AG09319 (cell line): ENCODE measurements around the gene HPCAL1.

Experiments
- DNase-seq: peaks from one replicate; pipeline ENCODE4 v3.0.0-alpha.2; 2010; ENCODE audit warnings: low read depth; ENCODE audit errors: extremely low read depth
- CTCF ChIP-seq: IDR thresholded peaks from 2 replicates; pipeline ENCODE4 v1.5.1; 2011; ENCODE audit warnings: low read depth, mild to moderate bottlenecking, inconsistent platforms, low read length, moderate library complexity

The HPCAL1 gene

DNA sequence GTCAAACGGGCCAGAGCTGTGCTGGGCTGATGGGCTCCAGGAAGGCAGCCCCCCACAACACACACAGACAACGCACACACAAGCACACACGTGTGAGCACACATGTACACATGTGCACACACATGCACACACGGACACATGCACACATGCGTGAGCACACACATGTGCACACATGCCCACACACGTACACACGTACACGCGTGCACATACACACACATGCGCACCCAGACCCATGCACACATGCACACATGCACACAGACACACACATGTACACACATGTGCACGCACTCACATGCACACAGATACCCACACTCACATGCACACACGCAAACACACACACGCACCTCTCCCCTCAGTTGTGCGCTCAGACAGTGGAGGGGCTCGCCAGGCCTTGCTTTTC, 31.2 kb upstream of the HPCAL1 start:
- TF ChIP-seq CTCF = no peak
- DNase-seq = no peak

DNA sequence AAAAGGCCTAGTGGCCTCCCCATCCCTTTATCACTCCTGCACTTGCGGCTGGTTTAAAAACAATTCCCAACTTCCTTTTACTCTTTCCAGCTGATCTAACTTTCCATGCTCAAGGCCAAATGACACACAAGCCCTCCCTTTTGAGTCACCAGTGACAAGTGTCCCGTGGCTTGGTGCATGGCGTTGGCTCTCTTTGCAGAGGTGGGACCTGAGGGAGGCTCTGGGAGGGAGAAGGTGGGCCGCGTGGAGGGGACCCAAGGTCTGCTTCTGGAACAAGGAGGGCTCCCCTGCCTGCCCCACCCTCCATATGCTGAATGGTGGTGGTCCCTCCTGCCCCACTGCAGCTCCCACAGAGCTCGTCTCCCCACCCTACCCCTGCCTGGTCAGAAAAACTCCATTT, 30.8 kb upstream of the HPCAL1 start:
- no peak for DNase-seq
- no peak for TF ChIP-seq CTCF

DNA sequence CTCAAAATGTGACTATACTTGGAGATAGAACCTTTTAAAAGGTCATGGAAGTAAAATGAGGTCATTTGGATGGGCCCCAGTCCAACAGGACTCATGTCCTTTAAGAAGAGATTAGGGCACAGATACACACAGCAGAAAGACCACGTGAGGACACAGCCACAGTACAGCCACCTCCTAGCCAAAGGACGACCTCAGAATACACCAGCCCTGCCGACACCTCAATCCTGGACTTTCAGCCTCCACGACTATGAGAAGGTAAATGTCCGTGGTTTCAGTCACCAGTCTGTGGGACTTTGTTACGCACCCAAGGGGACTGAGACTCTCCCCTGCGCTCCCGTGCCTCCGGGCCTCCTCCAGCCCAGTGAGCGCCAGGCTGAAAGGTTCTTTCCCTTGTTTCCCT, 30.2 kb upstream of the HPCAL1 start:
- no peak for DNase-seq
- no peak for TF ChIP-seq CTCF

DNA sequence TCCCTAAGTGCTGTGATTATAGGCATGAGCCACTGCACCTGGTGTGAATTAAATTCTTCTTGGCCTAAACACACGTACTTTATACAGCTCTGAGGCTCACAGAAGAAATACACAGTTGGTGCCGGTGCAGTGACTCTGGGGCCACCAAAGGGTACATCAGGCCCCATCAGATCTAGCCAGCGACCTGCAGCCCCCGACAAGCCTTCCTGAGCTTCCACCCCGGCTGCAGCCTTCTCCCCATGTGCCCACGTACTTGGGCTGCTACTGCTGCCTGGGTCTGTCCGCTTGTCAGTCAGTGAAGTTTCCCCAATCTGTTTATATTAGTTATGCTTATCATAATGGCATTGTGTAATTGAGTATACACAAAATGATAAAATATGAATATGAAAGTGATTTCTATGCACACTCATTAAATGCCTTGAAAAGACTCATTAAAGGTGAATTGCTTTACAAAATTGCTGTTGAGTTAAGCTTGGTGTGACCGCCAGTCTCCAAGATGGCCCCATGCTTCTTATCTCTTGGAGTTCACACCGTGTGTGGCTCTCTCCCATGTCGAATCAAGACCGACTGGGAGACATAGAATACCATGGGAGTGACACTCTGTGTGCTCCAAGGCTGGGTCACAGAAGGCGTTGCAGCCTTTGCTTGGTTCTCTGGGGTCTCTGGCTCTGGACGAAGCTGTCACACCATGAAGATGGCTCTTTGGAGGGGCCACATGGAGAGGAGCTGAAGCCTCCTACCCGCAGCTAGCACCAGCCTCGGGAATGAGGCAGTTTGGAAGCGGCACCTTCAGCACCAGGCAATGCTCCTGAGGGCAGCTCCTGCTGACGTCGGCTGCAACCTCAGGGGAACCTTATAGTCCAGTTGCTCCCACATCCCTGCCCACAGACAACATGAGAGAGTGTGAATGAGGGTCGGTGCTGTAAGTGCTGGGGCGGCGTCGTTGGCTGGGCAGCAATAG, 29.2 kb upstream of the HPCAL1 start:
- TF ChIP-seq CTCF = no peak
- DNase-seq = no peak

DNA sequence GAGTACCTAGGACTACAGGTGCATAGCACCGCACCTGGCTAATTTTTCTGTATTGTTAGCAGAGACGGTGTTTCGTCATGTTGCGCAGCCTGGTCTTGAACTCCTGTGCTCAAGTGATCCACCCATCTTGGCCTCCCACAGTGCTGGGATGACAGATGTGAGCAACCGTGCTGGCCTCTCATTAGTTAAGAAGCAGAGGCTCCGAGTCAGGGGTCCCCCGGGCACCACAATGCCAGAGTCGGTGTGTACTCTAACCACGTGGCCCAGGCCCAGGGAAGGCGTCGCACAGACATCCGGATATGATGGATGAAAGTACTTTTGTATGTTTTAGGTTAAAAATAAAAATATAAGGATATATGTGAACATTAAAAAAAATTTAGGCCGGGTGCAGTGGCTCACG, 28.3 kb upstream of the HPCAL1 start:
- no peak for TF ChIP-seq CTCF
- DNase-seq = no peak

GRCh38 chr2:10274983-10275802, 27.5 kb upstream of the HPCAL1 start:
- no peak for TF ChIP-seq CTCF
- no peak for DNase-seq
